Stimulated activated naive CD8-positive, alpha-beta T cell treated with anti-CD3 and anti-CD28 coated beads, Interleukin-15, amount 100 ng/mL, for 72 hours (primary cell): Measurements from ENCODE around the gene PDZRN4.

Experiments used
- ATAC-seq: fragments of 150-1000 bp; cut with Tn5 transposase; 2 replicates; pipeline ENCODE4 v1.10.0; 2021; ENCODE audit warnings: mild to moderate bottlenecking, moderate library complexity
- DNase-seq, 2 donors: peaks; one replicate each; pipeline ENCODE4 v3.0.0; 2021 to 2022
- H3K27ac Mint-ChIP-seq, 2 donors: one replicate each; pipeline ENCODE4 v1.8.0; 2022; ENCODE audit warnings: mild to moderate bottlenecking in 2 of 2, mixed read lengths in 2 of 2, moderate library complexity in 2 of 2
- H3K27me3 Mint-ChIP-seq: one replicate; pipeline ENCODE4 v1.8.0; 2022; ENCODE audit warnings: mixed read lengths
- H3K4me1 Mint-ChIP-seq: one replicate; pipeline ENCODE4 v1.8.0; 2022; ENCODE audit warnings: mild to moderate bottlenecking, mixed read lengths
- H3K4me3 Mint-ChIP-seq, 2 donors: one replicate each; pipeline ENCODE4 v1.8.0; 2022; ENCODE audit warnings: mild to moderate bottlenecking in 2 of 2, mixed read lengths in 2 of 2, moderate library complexity in 1 of 2
- H3K9me3 Mint-ChIP-seq, 2 donors: one replicate each; pipeline ENCODE4 v1.8.0; 2022; ENCODE audit warnings: mixed read lengths in 2 of 2

Gene PDZRN4

DNA sequence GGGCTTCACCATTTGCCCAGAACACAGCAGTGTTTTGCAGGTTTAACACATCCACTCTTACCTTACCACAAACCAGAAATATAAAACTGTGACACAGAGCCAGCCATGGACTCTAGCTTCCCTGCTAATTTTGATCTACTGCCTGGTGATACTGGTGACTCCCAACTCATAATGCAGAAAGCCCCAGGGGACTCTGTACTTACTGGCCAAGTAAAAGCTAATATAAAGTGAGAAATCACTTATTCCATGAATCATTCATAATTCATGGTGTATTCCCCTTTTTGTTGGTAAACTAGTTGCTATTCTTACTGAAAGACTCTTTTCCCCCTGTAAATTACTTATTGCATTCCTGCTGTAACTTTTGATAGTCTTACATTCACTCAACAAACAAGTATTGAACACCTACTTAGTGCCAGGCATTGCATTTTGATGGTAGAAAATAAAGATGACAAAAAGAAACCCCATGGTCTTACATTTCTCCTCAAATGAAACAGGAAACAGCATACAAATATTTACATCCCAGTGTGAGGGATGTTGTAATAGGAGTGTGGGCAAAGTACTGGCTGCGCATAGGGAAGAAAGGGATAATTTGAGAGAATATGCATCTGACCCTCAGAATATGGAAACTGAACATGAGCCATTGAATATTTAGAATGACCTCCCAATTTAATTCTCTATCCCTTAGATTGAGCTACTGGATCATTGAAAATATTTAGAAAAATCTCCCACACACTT, 279.6 kb downstream of the PDZRN4 start:
- H3K27ac Mint-ChIP-seq, result no peak overlapping the region
- H3K4me3 Mint-ChIP-seq, result no peak overlapping the region
- ATAC-seq, result no peak

DNA sequence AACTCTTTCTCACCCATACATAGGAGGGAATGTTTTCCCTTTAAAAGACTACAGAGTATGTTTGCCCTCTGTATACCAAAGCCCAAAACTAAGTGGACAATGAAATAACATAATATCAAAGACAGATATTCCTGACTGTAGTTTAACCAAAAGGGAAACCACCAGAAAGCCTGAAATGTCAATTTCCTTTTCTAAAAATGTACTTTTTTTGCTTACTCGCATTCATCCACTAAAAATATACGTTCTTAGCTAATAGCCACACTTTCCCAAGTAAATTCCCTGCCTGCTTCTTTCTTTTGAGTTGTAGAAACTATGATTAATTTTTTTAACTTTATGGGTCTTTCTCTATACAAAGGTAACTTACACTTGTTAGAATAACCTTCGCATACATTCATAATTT, 280.2 kb downstream of the PDZRN4 start:
- Mint-ChIP-seq H3K9me3 (no peaks in the 10 kb centered on the region), H3K4me3 (no peak overlapping the region), H3K27ac (no peak overlapping the region), H3K4me1 (no peaks in the 10 kb centered on the region), H3K27me3 (no peaks in the 10 kb centered on the region)
- DNase-seq (no peak), ATAC-seq (no peak)

More for the DNA sequence above, 279.6 kb downstream of the PDZRN4 start:
- no peaks in the 10 kb centered on the region for H3K4me1 Mint-ChIP-seq
- no peak for DNase-seq
- no peaks in the 10 kb centered on the region for H3K9me3 Mint-ChIP-seq
- H3K27me3 Mint-ChIP-seq, result no peaks in the 10 kb centered on the region

DNA sequence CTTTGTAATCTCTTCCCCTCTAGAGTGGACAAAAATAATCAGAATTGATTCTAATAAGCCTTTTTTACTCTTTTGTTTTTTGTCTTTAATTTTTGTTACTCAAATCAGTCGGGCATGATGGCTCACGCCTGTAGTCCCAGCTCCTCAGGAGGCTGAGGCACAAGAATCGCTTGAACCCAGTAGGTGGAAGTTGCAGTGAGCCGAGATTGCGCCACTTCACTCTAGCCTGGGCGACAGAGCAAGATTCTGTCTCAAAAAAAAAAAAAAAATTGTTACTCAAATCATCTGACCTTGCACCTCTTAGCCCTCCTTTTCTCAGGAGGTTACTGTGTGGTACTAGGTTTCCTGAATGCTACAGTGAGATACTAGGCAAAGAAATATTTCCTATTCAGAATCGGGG, 280.6 kb downstream of the PDZRN4 start:
- Mint-ChIP-seq H3K27ac (no peak overlapping the region), H3K9me3 (no peaks in the 10 kb centered on the region), H3K27me3 (no peaks in the 10 kb centered on the region), H3K4me3 (no peak overlapping the region), H3K4me1 (no peaks in the 10 kb centered on the region)
- DNase-seq (no peak), ATAC-seq (no peak)

DNA sequence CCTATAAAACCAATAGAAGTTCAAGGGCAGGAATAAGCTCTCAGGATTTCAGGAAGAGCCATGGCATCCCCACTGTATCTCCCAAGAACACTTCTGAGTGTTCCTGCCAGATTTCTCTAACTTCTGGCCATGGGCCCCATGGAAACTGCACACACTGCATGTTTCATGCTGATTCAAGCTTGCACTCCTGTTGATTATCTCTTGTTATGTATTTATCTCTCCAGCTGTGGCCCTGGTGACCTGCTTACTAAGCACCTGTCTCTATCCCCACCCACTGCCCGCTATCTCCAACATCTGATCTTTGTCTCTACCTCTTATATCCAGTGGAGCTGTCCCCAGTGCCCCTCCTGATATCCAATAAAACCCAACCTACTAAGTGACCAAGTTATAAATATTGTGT, 285.3 kb downstream of the PDZRN4 start:
- no peak overlapping the region for H3K4me3 Mint-ChIP-seq
- no peaks in the 10 kb centered on the region for H3K9me3 Mint-ChIP-seq
- DNase-seq (no peak), ATAC-seq (no peak)
- H3K4me1 Mint-ChIP-seq, result no peaks in the 10 kb centered on the region
- H3K27me3 Mint-ChIP-seq, result no peaks in the 10 kb centered on the region
- no peak overlapping the region for H3K27ac Mint-ChIP-seq

DNA sequence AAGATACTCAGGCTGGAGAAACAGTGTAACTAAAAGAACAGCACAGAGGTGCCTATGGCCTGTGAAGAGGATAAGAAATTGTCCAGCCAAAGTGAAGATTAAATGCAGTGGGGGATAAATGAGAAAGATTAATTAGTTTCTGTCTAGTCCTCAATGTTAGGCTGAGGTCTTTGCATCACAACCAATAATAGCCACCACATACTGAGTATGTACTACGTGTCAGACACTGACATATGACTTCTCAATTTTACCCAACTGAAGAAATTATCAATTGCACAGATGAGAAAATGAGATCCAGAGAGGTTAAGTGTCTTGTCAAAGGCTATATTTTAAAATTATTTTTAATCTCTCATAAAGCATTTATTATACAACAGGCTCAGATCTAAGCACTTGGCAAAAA, 285.9 kb downstream of the PDZRN4 start:
- Mint-ChIP-seq H3K27ac (no peak overlapping the region), H3K4me1 (no peaks in the 10 kb centered on the region), H3K9me3 (no peaks in the 10 kb centered on the region), H3K4me3 (no peak overlapping the region), H3K27me3 (no peaks in the 10 kb centered on the region)
- DNase-seq (no peak), ATAC-seq (no peak)

DNA sequence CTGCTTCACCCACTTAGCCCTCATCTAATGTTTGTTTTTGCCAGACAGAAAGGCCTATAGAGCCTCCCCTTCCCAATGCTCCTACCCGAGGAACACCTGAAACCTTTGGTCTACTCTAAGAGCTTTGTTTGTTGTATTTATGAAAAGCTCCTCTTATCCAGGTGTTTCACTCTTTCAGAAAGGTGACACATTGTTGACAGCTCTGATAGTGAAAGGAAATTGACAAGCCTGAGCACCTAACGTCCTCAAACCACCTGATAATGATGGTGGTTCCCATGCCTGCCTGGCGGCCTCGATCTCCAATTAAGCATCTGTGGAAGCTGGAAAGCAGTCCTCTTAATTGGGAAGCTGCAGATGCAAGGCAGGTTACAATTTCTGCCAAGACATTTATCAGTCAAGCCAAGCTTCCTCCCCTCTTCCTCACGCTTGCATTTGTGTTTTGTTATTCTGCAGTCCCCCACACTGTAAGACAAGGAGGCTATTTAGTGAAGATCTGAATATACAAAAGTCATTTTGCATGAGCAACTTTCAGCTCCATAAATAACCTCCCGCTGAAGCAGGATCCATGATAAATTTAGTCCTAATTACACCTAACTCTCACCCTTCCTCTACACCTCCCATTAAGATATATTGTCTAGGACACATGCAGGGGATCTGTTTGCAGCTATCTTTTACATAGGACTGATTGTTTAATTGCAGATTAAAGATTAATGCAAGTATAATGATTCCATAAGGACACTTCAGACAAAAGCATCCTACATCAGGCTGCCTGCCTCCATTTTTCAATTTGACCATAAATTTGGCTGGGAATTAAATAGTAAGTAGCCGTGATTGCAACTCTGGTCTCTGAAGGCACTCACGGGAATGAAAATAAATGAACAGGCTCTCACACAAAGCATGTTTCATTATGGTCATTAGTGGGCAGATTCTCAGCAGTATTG, 288.6 kb downstream of the PDZRN4 start:
- Mint-ChIP-seq H3K27ac (no peak overlapping the region), H3K9me3 (no peaks in the 10 kb centered on the region), H3K4me3 (no peak overlapping the region), H3K4me1 (no peaks in the 10 kb centered on the region), H3K27me3 (no peaks in the 10 kb centered on the region)
- no peak for ATAC-seq
- DNase-seq, result no peak

DNA sequence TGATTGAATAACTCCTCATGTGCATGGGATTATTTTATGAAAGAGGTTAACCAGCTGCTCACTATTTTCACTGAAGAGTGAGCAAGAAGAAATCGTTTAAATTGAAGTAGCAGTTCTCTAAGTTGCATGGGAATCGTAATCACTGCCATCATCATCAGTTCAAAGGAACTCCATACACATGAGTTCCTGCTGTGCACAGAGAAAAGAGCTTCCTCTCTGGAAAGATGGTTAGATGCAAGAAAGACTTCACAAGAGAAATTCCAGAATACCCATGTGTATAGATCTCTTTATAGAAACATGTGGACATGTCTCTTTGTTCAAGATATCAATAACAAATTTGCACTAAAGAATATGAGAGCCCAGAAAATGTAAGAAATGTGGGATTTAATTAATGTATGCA, 291.3 kb downstream of the PDZRN4 start:
- H3K4me1 Mint-ChIP-seq, result no peaks in the 10 kb centered on the region
- H3K27me3 Mint-ChIP-seq, result no peaks in the 10 kb centered on the region
- DNase-seq, result no peak

DNA sequence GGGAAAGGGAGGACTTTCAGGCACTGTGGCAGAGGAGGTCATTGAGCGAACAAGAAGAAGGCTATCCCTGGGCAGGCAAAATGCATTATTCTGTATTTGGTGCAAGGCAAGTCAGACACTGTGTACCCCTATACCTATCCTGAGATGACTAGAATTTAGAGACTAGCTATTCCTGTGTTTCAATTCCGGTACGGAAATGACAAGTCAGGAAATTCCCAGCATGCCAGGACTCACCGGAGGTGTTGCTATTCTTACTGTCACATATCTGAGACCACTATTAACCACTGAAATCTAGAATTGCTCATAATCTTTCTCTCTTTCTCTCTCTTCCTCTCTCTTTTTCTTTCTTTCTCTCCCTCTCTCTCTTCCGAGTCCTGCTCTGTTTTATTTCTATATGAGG, 297.1 kb downstream of the PDZRN4 start:
- Mint-ChIP-seq H3K4me3 (no peak overlapping the region), H3K27ac (peak overlapping the region in 1 of 2 donors; percentile 3), H3K9me3 (no peaks in the 10 kb centered on the region), H3K4me1 (no peaks in the 10 kb centered on the region), H3K27me3 (no peaks in the 10 kb centered on the region)
- no peak for ATAC-seq
- no peak for DNase-seq

More for the DNA sequence above, 291.3 kb downstream of the PDZRN4 start:
- no peaks in the 10 kb centered on the region for H3K9me3 Mint-ChIP-seq
- no peak overlapping the region for H3K27ac Mint-ChIP-seq
- H3K4me3 Mint-ChIP-seq, result no peak overlapping the region
- no peak for ATAC-seq

DNA sequence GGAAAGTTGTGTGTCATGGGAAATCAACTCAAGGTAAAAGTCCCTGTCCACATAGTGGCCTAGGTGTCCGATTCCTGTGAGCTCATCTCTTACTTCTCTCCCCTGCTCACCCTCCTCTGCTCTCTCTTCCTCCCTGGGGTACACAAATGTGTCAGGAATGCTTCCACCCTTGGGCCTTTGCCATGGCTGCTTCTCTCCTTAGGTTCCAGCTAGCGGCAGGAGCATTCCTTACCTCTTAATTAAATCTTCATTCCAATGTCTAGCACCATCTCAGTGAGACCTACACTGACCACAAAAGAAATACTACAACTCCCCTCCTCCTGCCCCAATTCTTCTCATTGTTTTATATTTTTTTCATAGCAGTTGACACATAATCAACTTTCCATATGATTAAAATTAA, 298.6 kb downstream of the PDZRN4 start:
- ATAC-seq (no peak), DNase-seq (no peak)
- no peaks in the 10 kb centered on the region for H3K27me3 Mint-ChIP-seq
- no peaks in the 10 kb centered on the region for H3K4me1 Mint-ChIP-seq
- H3K4me3 Mint-ChIP-seq, result no peak overlapping the region
- no peak overlapping the region for H3K27ac Mint-ChIP-seq
- H3K9me3 Mint-ChIP-seq, result no peaks in the 10 kb centered on the region

DNA sequence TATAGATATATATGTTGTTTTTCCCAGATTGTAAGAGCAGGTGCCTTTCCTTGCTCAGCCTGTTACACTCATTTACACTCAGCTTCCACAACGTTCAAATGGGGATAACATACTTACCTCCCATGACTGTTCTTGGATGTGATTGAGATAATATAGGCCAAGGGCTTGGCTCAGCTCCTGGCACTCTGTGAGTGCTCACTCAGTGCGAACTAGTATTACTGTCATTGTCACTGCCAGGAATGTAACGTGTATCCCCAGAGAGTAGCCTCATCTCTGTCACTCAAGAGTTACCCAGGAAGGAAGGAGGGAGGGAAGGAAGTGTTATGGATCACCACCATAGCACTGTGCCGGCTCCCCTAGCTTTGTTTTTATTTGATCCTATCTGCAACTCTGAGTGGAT, 307.9 kb downstream of the PDZRN4 start:
- Mint-ChIP-seq H3K4me1 (no peaks in the 10 kb centered on the region), H3K9me3 (no peaks in the 10 kb centered on the region), H3K27ac (no peak overlapping the region), H3K4me3 (no peak overlapping the region), H3K27me3 (peaks cover 13% of the 10 kb centered on the region)
- DNase-seq (no peak), ATAC-seq (no peak)

DNA sequence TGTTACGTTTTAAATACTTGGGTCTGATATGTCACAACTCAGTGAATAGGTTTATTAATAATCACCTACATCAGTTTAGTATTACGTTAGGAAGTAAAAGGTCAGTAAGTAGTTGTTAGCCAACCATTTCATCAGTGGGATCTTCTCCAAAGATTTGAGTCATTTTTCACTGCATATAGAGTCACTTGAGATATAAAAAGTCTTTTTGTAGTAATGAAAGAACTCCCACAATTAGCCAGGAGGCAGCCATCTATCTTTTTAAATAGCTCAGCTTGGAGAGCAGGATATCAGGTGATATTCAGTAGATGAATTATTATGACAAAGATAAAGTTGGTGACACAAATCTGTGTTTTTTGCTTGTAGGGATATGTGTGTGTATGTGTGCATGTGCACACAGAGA, 309.3 kb downstream of the PDZRN4 start:
- Mint-ChIP-seq H3K27ac (no peak overlapping the region), H3K9me3 (no peaks in the 10 kb centered on the region), H3K4me3 (no peak overlapping the region), H3K27me3 (peaks cover 13% of the 10 kb centered on the region), H3K4me1 (no peaks in the 10 kb centered on the region)
- ATAC-seq (no peak), DNase-seq (no peak)

DNA sequence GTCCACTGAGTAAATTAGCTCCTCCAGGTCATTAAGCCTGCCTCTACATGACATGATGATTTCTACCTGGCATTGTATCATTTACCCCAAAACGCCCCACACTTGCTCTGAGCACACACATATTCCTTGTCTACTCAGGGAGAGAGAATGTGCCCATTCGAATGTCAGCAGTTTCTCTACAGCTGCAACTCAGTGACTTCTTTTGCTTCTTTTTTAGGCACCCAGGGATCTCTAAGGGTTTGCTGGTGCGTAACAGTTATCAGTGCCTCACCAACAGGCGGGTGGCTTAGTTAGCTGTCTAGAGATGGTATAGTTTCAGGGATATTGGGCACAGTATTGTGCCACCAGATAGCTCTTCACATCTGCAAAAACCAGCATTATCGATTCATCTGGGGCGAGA, 316.9 kb downstream of the PDZRN4 start:
- Mint-ChIP-seq H3K27ac (no peak overlapping the region), H3K4me1 (no peaks in the 10 kb centered on the region), H3K4me3 (no peak overlapping the region), H3K27me3 (peaks cover 7% of the 10 kb centered on the region), H3K9me3 (no peaks in the 10 kb centered on the region)
- DNase-seq (no peak), ATAC-seq (no peak)

DNA sequence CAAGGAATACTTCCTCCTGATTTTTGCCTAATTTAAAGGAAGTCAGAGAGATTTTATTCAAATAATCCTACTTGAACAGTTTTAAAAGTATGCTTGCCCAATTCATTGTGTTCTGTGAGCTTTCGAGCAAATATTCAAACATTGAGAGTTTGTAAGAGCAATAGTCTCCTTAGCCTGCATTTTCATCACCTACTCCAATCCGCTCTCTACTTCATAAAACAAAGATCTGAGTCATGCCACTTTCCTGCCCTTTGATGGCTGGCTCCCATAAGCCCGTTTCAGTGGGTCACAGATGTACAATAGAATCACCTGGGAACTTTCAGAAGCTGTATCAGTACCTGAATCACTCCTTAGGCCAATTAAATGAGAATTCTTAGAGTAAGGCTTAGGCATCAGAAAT, 319.2 kb downstream of the PDZRN4 start:
- ATAC-seq, result no peak
- no peak overlapping the region for H3K4me3 Mint-ChIP-seq
- no peaks in the 10 kb centered on the region for H3K9me3 Mint-ChIP-seq
- H3K27me3 Mint-ChIP-seq, result peaks cover 11% of the 10 kb centered on the region
- DNase-seq, result no peak
- no peaks in the 10 kb centered on the region for H3K4me1 Mint-ChIP-seq
- H3K27ac Mint-ChIP-seq, result no peak overlapping the region

DNA sequence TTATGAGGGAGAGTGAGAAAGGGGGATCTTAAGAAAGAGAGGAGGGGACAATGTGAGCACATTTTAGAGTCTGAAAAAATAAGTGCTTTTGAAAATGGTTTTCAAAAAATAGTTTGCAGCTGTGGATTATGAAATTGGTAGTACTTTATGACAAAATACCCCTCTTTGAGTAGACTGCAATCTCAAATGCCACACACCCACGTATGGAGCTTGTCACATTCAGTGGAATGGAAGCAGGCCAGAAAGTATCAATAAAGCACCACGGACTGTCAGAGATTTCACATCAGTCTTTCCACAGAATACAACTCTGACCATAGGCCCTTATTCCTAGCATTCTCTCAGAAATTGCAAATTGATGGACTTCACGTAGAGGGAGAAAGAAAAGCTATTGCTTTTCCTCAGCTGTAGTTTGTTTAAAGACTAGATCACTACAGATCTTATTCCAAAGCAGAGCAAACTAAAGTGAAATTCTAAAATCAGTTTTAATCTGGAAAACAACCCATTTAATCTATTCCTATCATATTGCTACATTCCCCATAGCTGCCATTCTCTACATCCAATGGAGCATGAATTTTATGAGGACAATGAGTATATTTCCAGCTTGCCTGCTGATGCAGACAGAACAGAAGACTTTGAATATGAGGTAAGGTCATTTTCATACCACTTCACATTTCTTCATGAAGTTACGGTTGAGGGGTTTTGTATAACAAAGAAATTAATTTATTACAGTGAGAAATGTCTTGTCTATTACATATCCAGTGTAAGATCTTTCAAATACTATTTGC, 321.3 kb downstream of the PDZRN4 start:
- Mint-ChIP-seq H3K4me1 (no peaks in the 10 kb centered on the region), H3K9me3 (no peaks in the 10 kb centered on the region), H3K27me3 (peaks cover 15% of the 10 kb centered on the region), H3K27ac (no peak overlapping the region), H3K4me3 (no peak overlapping the region)
- ATAC-seq (no peak), DNase-seq (no peak)

DNA sequence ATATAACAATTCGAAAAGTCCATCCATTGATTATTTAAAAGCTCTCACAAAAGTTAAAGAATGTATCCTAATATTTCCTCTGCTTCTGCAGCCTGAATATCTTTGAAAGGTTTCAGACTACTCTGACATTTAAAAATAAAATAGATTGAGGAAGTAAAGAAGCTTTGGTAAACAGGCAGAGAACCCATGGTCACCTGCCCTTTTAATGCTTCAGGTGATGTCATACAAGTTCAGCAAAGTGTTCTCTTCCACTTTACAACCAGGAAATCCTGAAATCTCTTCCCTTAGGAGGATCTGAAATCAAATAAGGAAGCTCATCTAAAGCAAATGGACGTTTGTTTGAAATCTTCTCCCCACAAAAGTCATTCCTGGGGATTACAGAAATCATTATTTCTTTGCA, 322.4 kb downstream of the PDZRN4 start:
- Mint-ChIP-seq H3K9me3 (no peaks in the 10 kb centered on the region), H3K27me3 (peaks cover 9% of the 10 kb centered on the region), H3K4me3 (no peak overlapping the region), H3K27ac (no peak overlapping the region), H3K4me1 (no peaks in the 10 kb centered on the region)
- no peak for DNase-seq
- no peak for ATAC-seq

DNA sequence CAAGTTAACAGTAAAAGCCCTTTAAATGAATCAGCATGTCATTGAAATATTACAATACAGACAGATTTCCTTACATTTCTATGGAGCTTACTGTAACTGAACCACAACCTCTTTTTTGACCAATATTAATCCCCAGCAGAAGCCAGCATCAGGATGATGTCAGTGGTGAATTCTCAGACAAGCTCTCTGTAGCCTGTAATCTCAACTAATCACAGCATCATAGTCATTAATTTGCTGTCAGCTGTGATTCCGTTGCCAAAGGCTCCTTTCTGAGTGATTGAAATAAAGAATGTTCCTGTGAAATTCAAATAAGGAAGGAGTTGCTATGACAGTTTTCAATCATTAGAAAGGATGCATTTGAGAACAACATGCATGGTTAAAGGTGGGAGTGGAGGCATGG, 323.1 kb downstream of the PDZRN4 start:
- H3K4me1 Mint-ChIP-seq, result no peaks in the 10 kb centered on the region
- no peak overlapping the region for H3K4me3 Mint-ChIP-seq
- ATAC-seq, result no peak
- peaks cover 8% of the 10 kb centered on the region for H3K27me3 Mint-ChIP-seq
- no peak for DNase-seq
- H3K9me3 Mint-ChIP-seq, result no peaks in the 10 kb centered on the region
- no peak overlapping the region for H3K27ac Mint-ChIP-seq
